SK-N-SH treated with all-trans-retinoic acid at 6 μM for 48 hours (cell line): ENCODE results near the gene B4GAT1.

Experiments used
- ATAC-seq: fragments of 200-7000 bp; cut with Tn5 transposase; 3 replicates; pipeline ENCODE4 v1.9.1; 2020; ENCODE audit warnings: mild to moderate bottlenecking, moderate library complexity
- ARNTL ChIP-seq: fragments of 450-650 bp; formaldehyde crosslinking; IDR thresholded peaks from 2 replicates; pipeline ENCODE4 v1.5.0; 2020; ENCODE audit warnings: low read depth, mild to moderate bottlenecking, moderate library complexity, borderline replicate concordance
- BACH2 ChIP-seq: fragments of 250-450 bp; sonication (Bioruptor Pico); IDR thresholded peaks from 2 replicates; pipeline ENCODE4 v1.9.0; 2021; ENCODE audit warnings: mild to moderate bottlenecking, borderline replicate concordance
- CSDC2 ChIP-seq: fragments of 250-450 bp; sonication (Bioruptor Pico); IDR thresholded peaks from 2 replicates; pipeline ENCODE4 v1.5.0; 2020; ENCODE audit warnings: mild to moderate bottlenecking, moderate library complexity
- CSRNP3 ChIP-seq: fragments of 250-450 bp; sonication (Bioruptor Pico); IDR thresholded peaks from 2 replicates; pipeline ENCODE4 v1.5.1; 2021; ENCODE audit warnings: mild to moderate bottlenecking, moderate library complexity
- ESRRG ChIP-seq: fragments of 250-450 bp; sonication (Bioruptor Pico); IDR thresholded peaks from 2 replicates; pipeline ENCODE4 v1.6.1; 2021; ENCODE audit warnings: mild to moderate bottlenecking
- GLIS3 ChIP-seq: fragments of 250-450 bp; sonication (Bioruptor Pico); IDR thresholded peaks from 2 replicates; pipeline ENCODE4 v1.5.0; 2020; ENCODE audit warnings: mild to moderate bottlenecking, moderate library complexity
- ISL1 ChIP-seq: fragments of 250-450 bp; sonication (Bioruptor Pico); IDR thresholded peaks from 2 replicates; pipeline ENCODE4 v2.1.2; 2022; ENCODE audit warnings: mild to moderate bottlenecking, moderate library complexity
- OSR1 ChIP-seq: fragments of 250-450 bp; sonication (Bioruptor Pico); IDR thresholded peaks from 2 replicates; pipeline ENCODE4 v1.8.0; 2022; ENCODE audit warnings: moderate library complexity, mild to moderate bottlenecking, inconsistent platforms
- PATZ1 ChIP-seq: fragments of 250-450 bp; sonication (Bioruptor Pico); IDR thresholded peaks from 2 replicates; pipeline ENCODE4 v1.8.0; 2020; ENCODE audit warnings: mild to moderate bottlenecking, moderate library complexity, borderline replicate concordance
- POU6F1 ChIP-seq: fragments of 250-450 bp; sonication (Bioruptor Pico); IDR thresholded peaks from 2 replicates; pipeline ENCODE4 v1.8.0; 2021; ENCODE audit warnings: low read depth, mild to moderate bottlenecking, moderate library complexity, borderline replicate concordance
- PPARA ChIP-seq: fragments of 250-450 bp; sonication (Bioruptor Pico); IDR thresholded peaks from 2 replicates; pipeline ENCODE4 v1.5.0; 2020; ENCODE audit warnings: mild to moderate bottlenecking, borderline replicate concordance
- SNAI2 ChIP-seq: fragments of 250-450 bp; sonication (Bioruptor Pico); IDR thresholded peaks from 2 replicates; pipeline ENCODE4 v1.5.0; 2020; ENCODE audit warnings: mild to moderate bottlenecking, moderate library complexity
- TCF4 ChIP-seq: fragments of 250-450 bp; sonication (Bioruptor Pico); IDR thresholded peaks from 2 replicates; pipeline ENCODE4 v1.8.0; 2021; ENCODE audit warnings: mild to moderate bottlenecking, moderate library complexity, borderline replicate concordance
- TOX ChIP-seq: fragments of 250-450 bp; sonication (Bioruptor Pico); IDR thresholded peaks from 2 replicates; pipeline ENCODE4 v1.8.0; 2021; ENCODE audit warnings: mild to moderate bottlenecking, moderate library complexity, borderline replicate concordance
- TSHZ2 ChIP-seq: fragments of 250-450 bp; sonication (Bioruptor Pico); IDR thresholded peaks from 2 replicates; pipeline ENCODE4 v1.5.0; 2020; ENCODE audit warnings: mild to moderate bottlenecking, moderate library complexity
- ZFP3 ChIP-seq: fragments of 250-450 bp; sonication (Bioruptor Pico); IDR thresholded peaks from 2 replicates; pipeline ENCODE4 v1.5.0; 2020; ENCODE audit warnings: mild to moderate bottlenecking, moderate library complexity
- ZFP30 ChIP-seq: fragments of 450-650 bp; formaldehyde crosslinking; IDR thresholded peaks from 2 replicates; pipeline ENCODE4 v1.5.0; 2022; ENCODE audit warnings: mild to moderate bottlenecking, moderate library complexity
- ZNF565 ChIP-seq: fragments of 450-650 bp; formaldehyde crosslinking; conservative IDR thresholded peaks from 2 replicates; pipeline ENCODE4 v1.5.0; 2020; ENCODE audit warnings: low read depth, mild to moderate bottlenecking, moderate library complexity
- ZNF70 ChIP-seq: fragments of 450-650 bp; formaldehyde crosslinking; IDR thresholded peaks from 2 replicates; pipeline ENCODE4 v1.5.0; 2020; ENCODE audit warnings: mild to moderate bottlenecking, moderate library complexity

B4GAT1 gene

GRCh38 chr11:66333896-66334604, 13.4 kb downstream of the B4GAT1 start:
- TF ChIP-seq ZFP30 (CRISPR knock-in tag) (no peak), ZNF565 (CRISPR knock-in tag) (no peak), BACH2 (CRISPR knock-in tag) (no peak), TCF4 (CRISPR knock-in tag) (no peak), ISL1 (CRISPR knock-in tag) (no peak), CSDC2 (CRISPR knock-in tag) (no peak), GLIS3 (CRISPR knock-in tag) (no peak), PPARA (no peak), SNAI2 (CRISPR knock-in tag) (no peak), POU6F1 (no peak), TOX (CRISPR knock-in tag) (no peak), ZNF70 (CRISPR knock-in tag) (no peak)
- no peak for ATAC-seq

- no peak for ATAC-seq
These were observed 14.1 kb downstream of the B4GAT1 start for GRCh38 chr11:66333220-66333877.

More at GRCh38 chr11:66333220-66333877, 14.1 kb downstream of the B4GAT1 start:
- TF ChIP-seq BACH2 (CRISPR knock-in tag) (no peak), CSRNP3 (CRISPR knock-in tag) (no peak), TSHZ2 (no peak), ZFP30 (CRISPR knock-in tag) (no peak), ZFP3 (CRISPR knock-in tag) (no peak), SNAI2 (CRISPR knock-in tag) (no peak), TOX (CRISPR knock-in tag) (no peak), ISL1 (CRISPR knock-in tag) (no peak), PPARA (no peak), PATZ1 (CRISPR knock-in tag) (no peak), ARNTL (CRISPR knock-in tag) (no peak), OSR1 (CRISPR knock-in tag) (no peak), CSDC2 (CRISPR knock-in tag) (no peak), ESRRG (CRISPR knock-in tag) (no peak), ZNF70 (CRISPR knock-in tag) (no peak), POU6F1 (no peak)
